Measurements from ENCODE around the gene CDH12.

CDH12 gene

GRCh38 chr5:22650511-22650910 is 202.6 kb downstream of the CDH12 start:
- H3K36me3 ChIP-seq (ENCODE audit: insufficient read depth, low read length): no peaks in the 10 kb centered on the region
- no peaks in the 10 kb centered on the region for H3K4me1 ChIP-seq (ENCODE audit: insufficient read depth, low read length)
- no peaks in the 10 kb centered on the region for H3K9me3 ChIP-seq (ENCODE audit: low read length)
- no peak overlapping the region for H3K27ac ChIP-seq (ENCODE audit: low read depth, low read length)
- no peaks in the 10 kb centered on the region for H3K27me3 ChIP-seq (ENCODE audit: control insufficient read depth in 1 of 2, insufficient read depth in 2 of 2, low read length in 2 of 2)
- H3K4me3 ChIP-seq (ENCODE audit: low read depth in 1 of 2, low read length in 2 of 2): no peak overlapping the region
- no peak overlapping the region for H3K9ac ChIP-seq (ENCODE audit: low read length)

- no peaks in the 10 kb centered on the region for H3K27me3 ChIP-seq (ENCODE audit: control insufficient read depth in 1 of 2, insufficient read depth in 2 of 2, low read length in 2 of 2)
- no peak overlapping the region for H3K27ac ChIP-seq (ENCODE audit: low read depth, low read length)
- no peak overlapping the region for H3K4me3 ChIP-seq (ENCODE audit: low read depth in 1 of 2, low read length in 2 of 2)
- H3K36me3 ChIP-seq (ENCODE audit: insufficient read depth, low read length): no peaks in the 10 kb centered on the region
- H3K9me3 ChIP-seq (ENCODE audit: low read length): no peaks in the 10 kb centered on the region
- no peak overlapping the region for H3K9ac ChIP-seq (ENCODE audit: low read length)
- H3K4me1 ChIP-seq (ENCODE audit: insufficient read depth, low read length): no peaks in the 10 kb centered on the region
Measured at GRCh38 chr5:22649074-22649473, 204.1 kb downstream of the CDH12 start.

GRCh38 chr5:22644859-22645258 is 208.3 kb downstream of the CDH12 start:
- Histone ChIP-seq H3K27ac (ENCODE audit: low read depth, low read length) (no peak overlapping the region), H3K4me3 (ENCODE audit: low read depth in 1 of 2, low read length in 2 of 2) (no peak overlapping the region), H3K9me3 (ENCODE audit: low read length) (no peaks in the 10 kb centered on the region), H3K27me3 (ENCODE audit: control insufficient read depth in 1 of 2, insufficient read depth in 2 of 2, low read length in 2 of 2) (no peaks in the 10 kb centered on the region), H3K36me3 (ENCODE audit: insufficient read depth, low read length) (no peaks in the 10 kb centered on the region), H3K4me1 (ENCODE audit: insufficient read depth, low read length) (no peaks in the 10 kb centered on the region), H3K9ac (ENCODE audit: low read length) (no peak overlapping the region)

- Histone ChIP-seq H3K27me3 (ENCODE audit: control insufficient read depth in 1 of 2, insufficient read depth in 2 of 2, low read length in 2 of 2) (no peaks in the 10 kb centered on the region), H3K9ac (ENCODE audit: low read length) (no peak overlapping the region), H3K36me3 (ENCODE audit: insufficient read depth, low read length) (no peaks in the 10 kb centered on the region), H3K4me3 (ENCODE audit: low read depth in 1 of 2, low read length in 2 of 2) (no peak overlapping the region), H3K4me1 (ENCODE audit: insufficient read depth, low read length) (no peaks in the 10 kb centered on the region), H3K27ac (ENCODE audit: low read depth, low read length) (no peak overlapping the region), H3K9me3 (ENCODE audit: low read length) (no peaks in the 10 kb centered on the region)
Measured at GRCh38 chr5:22643356-22643755, 209.8 kb downstream of the CDH12 start.

GRCh38 chr5:22631683-22632082 is 221.5 kb downstream of the CDH12 start:
- no peak overlapping the region for H3K4me3 ChIP-seq (ENCODE audit: low read depth in 1 of 2, low read length in 2 of 2)
- H3K9me3 ChIP-seq (ENCODE audit: low read length): no peaks in the 10 kb centered on the region
- no peaks in the 10 kb centered on the region for H3K36me3 ChIP-seq (ENCODE audit: insufficient read depth, low read length)
- no peaks in the 10 kb centered on the region for H3K27me3 ChIP-seq (ENCODE audit: control insufficient read depth in 1 of 2, insufficient read depth in 2 of 2, low read length in 2 of 2)
- H3K4me1 ChIP-seq (ENCODE audit: insufficient read depth, low read length): no peaks in the 10 kb centered on the region
- H3K9ac ChIP-seq (ENCODE audit: low read length): no peak overlapping the region
- no peak overlapping the region for H3K27ac ChIP-seq (ENCODE audit: low read depth, low read length)

DNA sequence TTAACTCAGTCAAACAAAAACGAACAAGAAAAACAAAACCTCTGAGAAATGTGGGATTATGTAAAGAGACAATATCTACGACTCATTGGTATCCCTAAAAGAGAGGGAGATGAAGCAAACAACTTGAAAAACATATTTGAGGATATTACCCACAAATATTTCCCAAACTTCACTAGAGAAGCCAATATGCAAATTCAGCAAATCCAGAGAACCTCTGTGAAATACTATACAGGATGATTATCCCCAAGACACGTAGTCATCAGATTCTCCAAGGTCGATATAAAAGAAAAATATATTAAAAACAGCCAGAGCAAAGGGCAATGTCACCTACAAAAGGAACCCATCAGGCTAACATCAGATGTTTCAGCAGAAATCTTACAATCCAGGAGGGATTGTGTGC is 226.1 kb downstream of the CDH12 start:
- no peaks in the 10 kb centered on the region for H3K9me3 ChIP-seq (ENCODE audit: low read length)

DNA sequence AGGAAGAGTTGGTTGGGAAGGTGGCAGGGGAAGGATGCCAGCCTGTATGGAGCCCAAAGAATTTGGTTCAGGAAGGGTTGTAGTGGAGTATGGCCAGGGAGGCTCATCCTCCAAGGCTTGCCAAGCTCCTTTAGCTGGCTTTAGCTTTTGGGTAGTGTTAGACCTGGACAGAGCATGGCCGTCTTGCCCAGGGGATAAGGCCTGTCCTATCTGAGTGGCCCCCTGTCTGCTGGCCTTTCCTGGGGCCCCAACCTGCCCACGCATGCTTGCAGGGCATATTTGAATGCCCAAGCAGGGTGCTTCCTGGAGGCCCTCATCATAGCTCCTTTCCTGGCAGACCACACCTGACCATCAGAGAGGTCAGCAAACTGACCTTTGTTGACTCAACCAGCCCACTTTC is 227.7 kb downstream of the CDH12 start:
- Histone ChIP-seq H3K36me3 (ENCODE audit: insufficient read depth, low read length) (no peaks in the 10 kb centered on the region), H3K9me3 (ENCODE audit: low read length) (no peaks in the 10 kb centered on the region), H3K4me3 (ENCODE audit: low read depth in 1 of 2, low read length in 2 of 2) (no peak overlapping the region), H3K27ac (ENCODE audit: low read depth, low read length) (no peak overlapping the region), H3K27me3 (ENCODE audit: control insufficient read depth in 1 of 2, insufficient read depth in 2 of 2, low read length in 2 of 2) (no peaks in the 10 kb centered on the region), H3K4me1 (ENCODE audit: insufficient read depth, low read length) (no peaks in the 10 kb centered on the region), H3K9ac (ENCODE audit: low read length) (no peak overlapping the region)

More for the DNA sequence above, 226.1 kb downstream of the CDH12 start:
- H3K36me3 ChIP-seq (ENCODE audit: insufficient read depth, low read length): no peaks in the 10 kb centered on the region
- no peak overlapping the region for H3K9ac ChIP-seq (ENCODE audit: low read length)
- H3K27me3 ChIP-seq (ENCODE audit: control insufficient read depth in 1 of 2, insufficient read depth in 2 of 2, low read length in 2 of 2): no peaks in the 10 kb centered on the region
- no peaks in the 10 kb centered on the region for H3K4me1 ChIP-seq (ENCODE audit: insufficient read depth, low read length)
- no peak overlapping the region for H3K27ac ChIP-seq (ENCODE audit: low read depth, low read length)
- no peak overlapping the region for H3K4me3 ChIP-seq (ENCODE audit: low read depth in 1 of 2, low read length in 2 of 2)

DNA sequence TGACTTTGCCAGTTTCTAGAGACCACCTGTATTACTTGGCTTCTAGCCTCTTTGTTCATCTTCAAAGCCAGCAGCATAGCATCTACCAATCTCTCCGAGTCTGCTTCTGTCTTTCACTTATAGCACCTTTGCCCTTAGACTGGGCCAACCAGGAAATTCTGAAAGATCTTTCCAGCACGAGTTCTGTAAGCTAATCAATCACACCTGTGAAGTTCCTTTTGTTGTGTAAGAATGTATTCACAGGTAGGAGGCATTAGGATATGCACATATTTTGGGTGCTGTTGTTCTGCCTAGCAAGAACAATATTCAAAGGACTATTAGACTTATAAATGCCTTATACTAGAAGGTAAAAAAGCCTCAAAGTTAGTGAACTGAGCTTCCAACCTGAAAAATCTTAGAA is 232.1 kb downstream of the CDH12 start:
- Histone ChIP-seq H3K4me3 (ENCODE audit: low read depth in 1 of 2, low read length in 2 of 2) (no peak overlapping the region), H3K9me3 (ENCODE audit: low read length) (no peaks in the 10 kb centered on the region), H3K4me1 (ENCODE audit: insufficient read depth, low read length) (no peaks in the 10 kb centered on the region), H3K27ac (ENCODE audit: low read depth, low read length) (no peak overlapping the region), H3K36me3 (ENCODE audit: insufficient read depth, low read length) (no peaks in the 10 kb centered on the region), H3K27me3 (ENCODE audit: control insufficient read depth in 1 of 2, insufficient read depth in 2 of 2, low read length in 2 of 2) (no peaks in the 10 kb centered on the region), H3K9ac (ENCODE audit: low read length) (no peak overlapping the region)

DNA sequence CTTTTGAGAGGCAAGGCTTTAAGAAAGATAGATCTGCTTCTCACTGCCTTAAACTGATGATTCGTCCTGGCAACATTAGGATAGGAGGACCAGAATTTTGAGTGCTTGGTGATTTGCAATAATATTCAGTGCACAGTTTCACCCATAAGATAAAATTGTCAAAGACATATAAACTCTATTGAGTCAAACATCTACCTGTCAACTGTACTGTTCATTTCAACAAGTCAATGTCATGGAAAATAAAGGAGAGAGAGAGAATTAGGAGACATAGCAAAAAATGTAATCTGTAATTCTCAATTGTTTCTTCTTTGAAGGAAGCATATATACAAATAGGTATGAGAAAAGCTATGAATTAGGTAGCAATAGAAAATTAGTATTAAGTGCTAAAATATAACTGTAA is 237.2 kb downstream of the CDH12 start:
- H3K4me1 ChIP-seq (ENCODE audit: insufficient read depth, low read length): no peaks in the 10 kb centered on the region
- no peak overlapping the region for H3K9ac ChIP-seq (ENCODE audit: low read length)
- H3K4me3 ChIP-seq (ENCODE audit: low read depth in 1 of 2, low read length in 2 of 2): no peak overlapping the region
- H3K27me3 ChIP-seq (ENCODE audit: control insufficient read depth in 1 of 2, insufficient read depth in 2 of 2, low read length in 2 of 2): no peaks in the 10 kb centered on the region
- H3K9me3 ChIP-seq (ENCODE audit: low read length): no peaks in the 10 kb centered on the region
- no peaks in the 10 kb centered on the region for H3K36me3 ChIP-seq (ENCODE audit: insufficient read depth, low read length)
- H3K27ac ChIP-seq (ENCODE audit: low read depth, low read length): no peak overlapping the region

GRCh38 chr5:22614486-22615094 is 238.6 kb downstream of the CDH12 start:
- Histone ChIP-seq H3K4me3 (ENCODE audit: low read depth in 1 of 2, low read length in 2 of 2) (no peak overlapping the region), H3K9ac (ENCODE audit: low read length) (no peak overlapping the region), H3K9me3 (ENCODE audit: low read length) (no peaks in the 10 kb centered on the region), H3K27me3 (ENCODE audit: control insufficient read depth in 1 of 2, insufficient read depth in 2 of 2, low read length in 2 of 2) (no peaks in the 10 kb centered on the region), H3K36me3 (ENCODE audit: insufficient read depth, low read length) (no peaks in the 10 kb centered on the region), H3K27ac (ENCODE audit: low read depth, low read length) (no peak overlapping the region), H3K4me1 (ENCODE audit: insufficient read depth, low read length) (no peaks in the 10 kb centered on the region)

DNA sequence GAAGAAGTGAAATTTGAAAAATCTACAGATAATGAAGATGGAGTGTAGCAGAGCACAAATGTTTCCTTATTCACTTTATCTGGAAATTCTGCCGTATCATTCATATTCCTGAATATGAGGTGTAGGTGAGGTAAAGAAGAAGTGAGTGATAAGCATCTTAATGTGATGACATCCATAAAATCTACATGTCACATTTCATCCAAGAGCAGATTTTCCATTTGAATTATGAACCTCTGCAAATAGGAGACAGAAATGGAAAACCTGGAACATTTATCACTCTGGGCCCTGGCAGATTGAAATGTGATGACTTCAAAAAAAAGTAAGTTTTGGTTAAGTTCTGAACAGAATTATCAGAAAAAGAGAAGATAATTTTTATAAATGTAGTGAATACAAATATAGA is 240.2 kb downstream of the CDH12 start:
- H3K4me1 ChIP-seq (ENCODE audit: insufficient read depth, low read length): no peaks in the 10 kb centered on the region
- H3K27me3 ChIP-seq (ENCODE audit: control insufficient read depth in 1 of 2, insufficient read depth in 2 of 2, low read length in 2 of 2): no peaks in the 10 kb centered on the region
- no peaks in the 10 kb centered on the region for H3K36me3 ChIP-seq (ENCODE audit: insufficient read depth, low read length)
- no peaks in the 10 kb centered on the region for H3K9me3 ChIP-seq (ENCODE audit: low read length)
- no peak overlapping the region for H3K4me3 ChIP-seq (ENCODE audit: low read depth in 1 of 2, low read length in 2 of 2)
- H3K27ac ChIP-seq (ENCODE audit: low read depth, low read length): no peak overlapping the region
- no peak overlapping the region for H3K9ac ChIP-seq (ENCODE audit: low read length)

GRCh38 chr5:22611327-22611726 is 241.8 kb downstream of the CDH12 start:
- Histone ChIP-seq H3K9ac (ENCODE audit: low read length) (no peak overlapping the region), H3K4me3 (ENCODE audit: low read depth in 1 of 2, low read length in 2 of 2) (no peak overlapping the region), H3K9me3 (ENCODE audit: low read length) (no peaks in the 10 kb centered on the region), H3K27ac (ENCODE audit: low read depth, low read length) (no peak overlapping the region), H3K4me1 (ENCODE audit: insufficient read depth, low read length) (no peaks in the 10 kb centered on the region), H3K36me3 (ENCODE audit: insufficient read depth, low read length) (no peaks in the 10 kb centered on the region), H3K27me3 (ENCODE audit: control insufficient read depth in 1 of 2, insufficient read depth in 2 of 2, low read length in 2 of 2) (no peaks in the 10 kb centered on the region)
